ENCODE measurements around the gene NRG3.

The NRG3 gene

DNA sequence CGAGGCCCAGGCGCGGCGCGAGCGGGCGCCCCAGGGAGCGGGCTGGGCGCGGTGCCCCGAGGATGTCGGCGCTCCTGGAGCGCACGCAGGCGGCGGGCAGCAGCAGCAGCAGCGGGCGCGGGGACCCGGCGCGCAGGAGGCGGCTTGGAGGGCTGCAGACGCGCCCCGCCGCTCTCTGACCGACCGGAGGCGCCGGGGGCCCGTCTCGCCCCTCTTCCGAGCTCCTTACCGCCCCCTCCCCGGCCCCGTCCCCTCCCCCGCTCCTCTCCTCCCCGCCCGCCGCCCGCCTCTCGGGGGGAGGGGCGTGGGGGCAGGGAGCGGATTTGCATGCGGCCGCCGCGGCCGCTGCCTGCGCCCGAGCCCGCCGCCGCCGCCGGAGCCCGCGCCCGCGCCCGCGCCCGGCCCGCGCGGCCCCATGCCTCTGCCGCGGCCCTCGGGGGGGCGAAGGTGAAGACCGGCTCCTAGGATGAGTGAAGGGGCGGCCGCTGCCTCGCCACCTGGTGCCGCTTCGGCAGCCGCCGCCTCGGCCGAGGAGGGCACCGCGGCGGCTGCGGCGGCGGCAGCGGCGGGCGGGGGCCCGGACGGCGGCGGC lies at the start of gene NRG3:
Gene NRG3, plus strand, starts transcription at position 320 of the 592 bp plus-strand sequence.
- no peak for DNase-seq (ENCODE audit: extremely low read depth in 1 of 2, low read depth in 1 of 2)

DNA sequence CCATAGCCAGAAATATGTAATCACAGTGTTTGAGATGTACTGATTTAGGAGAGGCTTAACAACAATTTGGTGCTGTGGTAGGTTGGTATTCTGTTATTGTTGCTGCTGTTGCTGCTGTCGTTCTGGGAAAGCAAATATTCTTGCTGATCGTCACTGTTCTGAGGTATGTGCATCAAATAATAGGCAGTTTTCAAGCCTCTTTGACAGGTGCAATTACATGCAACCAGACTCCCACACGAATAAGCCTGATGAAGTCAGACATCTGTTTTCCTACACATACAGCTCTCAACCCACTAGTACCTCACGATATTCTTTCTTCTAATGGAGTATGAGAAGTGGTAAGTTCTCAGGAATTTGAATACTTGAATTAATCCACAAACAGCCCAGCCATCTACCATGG lies 46.7 kb upstream of the NRG3 start:
- no peak for DNase-seq (ENCODE audit: extremely low read depth in 1 of 2, low read depth in 1 of 2)

DNA sequence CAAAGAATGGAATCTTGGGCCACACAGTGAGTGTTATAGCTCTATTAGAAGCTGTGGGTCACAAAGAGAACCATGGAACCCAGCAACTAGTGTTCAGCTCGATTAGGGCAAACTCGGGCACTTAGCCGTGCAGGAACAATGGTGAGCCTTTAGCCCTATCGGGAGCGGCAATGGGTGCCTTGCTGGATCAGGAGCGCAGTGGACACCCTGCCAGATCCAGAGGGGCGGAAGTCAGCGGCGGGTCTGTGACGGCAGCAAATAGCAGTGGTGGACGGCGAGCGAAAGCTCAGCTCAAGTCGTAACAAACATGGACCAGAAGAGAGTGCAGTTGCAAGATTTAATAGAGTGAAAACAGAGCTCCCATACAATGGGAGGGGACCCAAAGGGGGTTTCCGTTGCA lies 43.9 kb upstream of the NRG3 start:
- DNase-seq (ENCODE audit: extremely low read depth in 1 of 2, low read depth in 1 of 2) = no peak

DNA sequence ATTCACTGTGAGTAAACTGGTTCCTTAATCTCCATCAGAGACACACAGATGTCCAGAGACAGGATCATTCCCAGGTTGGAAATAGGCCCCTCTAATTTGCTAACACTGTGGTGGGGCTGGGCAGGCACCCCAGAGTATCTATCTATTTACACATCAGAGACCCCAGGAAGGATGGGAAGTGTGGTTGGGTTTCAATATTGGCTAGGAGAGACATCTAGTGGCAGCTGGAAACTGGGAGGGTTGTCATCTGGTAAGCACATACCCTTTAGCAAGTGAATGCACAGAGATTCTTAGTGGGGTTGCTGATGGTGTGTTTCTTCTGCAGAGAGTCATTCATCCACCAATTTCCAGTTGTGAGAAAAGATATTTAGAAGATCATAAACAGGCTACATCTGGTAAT lies 36.0 kb upstream of the NRG3 start:
- DNase-seq (ENCODE audit: extremely low read depth in 1 of 2, low read depth in 1 of 2) = no peak

DNA sequence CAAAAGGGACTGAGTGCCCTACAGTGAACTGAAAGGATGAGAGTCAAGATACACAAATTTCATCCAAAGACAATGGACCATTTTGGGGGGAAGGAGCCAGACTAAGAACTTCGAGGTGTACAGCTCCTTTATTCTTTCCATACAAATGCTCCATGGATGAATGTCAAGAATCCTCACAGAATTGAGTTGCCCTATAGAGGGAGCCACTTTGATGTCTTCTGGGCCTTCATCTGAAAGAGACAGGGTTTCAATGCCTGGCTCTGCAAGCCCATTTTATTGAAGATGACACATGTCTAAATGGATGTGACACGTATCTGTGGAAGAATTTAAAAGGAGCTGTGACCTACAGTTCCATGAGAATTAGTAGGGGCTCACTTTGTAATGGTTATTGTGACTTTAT lies 32.0 kb upstream of the NRG3 start:
- no peak for DNase-seq (ENCODE audit: extremely low read depth in 1 of 2, low read depth in 1 of 2)

DNA sequence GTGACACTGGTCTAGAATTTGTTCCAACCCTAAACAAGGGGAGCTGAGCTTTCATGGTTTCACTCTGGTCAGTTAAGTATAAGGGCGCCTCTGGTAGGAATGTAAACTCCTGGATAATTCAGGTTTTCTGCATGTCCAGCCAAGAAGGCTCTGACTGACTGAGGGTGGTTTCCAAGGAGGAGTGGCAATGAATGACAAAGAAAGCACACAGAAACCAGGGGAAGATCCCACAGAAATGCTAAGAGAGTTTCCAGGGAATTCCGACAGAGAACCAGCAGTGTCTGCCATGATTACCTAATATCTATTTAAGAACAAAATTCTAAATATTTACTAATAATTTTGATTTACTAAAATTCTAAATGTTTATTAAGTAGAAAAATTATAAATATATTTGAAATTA lies 27.3 kb upstream of the NRG3 start:
- DNase-seq (ENCODE audit: extremely low read depth in 1 of 2, low read depth in 1 of 2) = no peak

DNA sequence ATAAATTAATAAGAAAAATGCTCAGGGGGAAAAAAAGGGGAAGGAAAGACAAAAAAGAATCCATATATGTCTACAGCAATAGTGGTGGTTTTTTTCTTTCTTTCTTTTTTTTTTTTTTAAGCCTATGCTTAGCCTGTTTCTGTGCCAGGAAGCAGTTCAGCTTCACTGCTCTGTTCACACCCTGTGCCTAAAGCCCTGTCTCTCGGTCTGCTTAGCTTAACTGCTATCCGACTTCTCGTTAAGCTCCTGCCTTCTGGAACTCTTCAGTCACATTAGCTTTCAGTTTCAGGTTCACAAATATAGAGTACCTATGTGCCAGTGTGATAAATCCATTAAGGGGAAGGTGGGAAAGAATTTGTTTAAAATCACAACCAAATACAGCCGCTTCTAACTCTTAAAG lies 26.5 kb upstream of the NRG3 start:
- DNase-seq (ENCODE audit: extremely low read depth in 1 of 2, low read depth in 1 of 2) = no peak

DNA sequence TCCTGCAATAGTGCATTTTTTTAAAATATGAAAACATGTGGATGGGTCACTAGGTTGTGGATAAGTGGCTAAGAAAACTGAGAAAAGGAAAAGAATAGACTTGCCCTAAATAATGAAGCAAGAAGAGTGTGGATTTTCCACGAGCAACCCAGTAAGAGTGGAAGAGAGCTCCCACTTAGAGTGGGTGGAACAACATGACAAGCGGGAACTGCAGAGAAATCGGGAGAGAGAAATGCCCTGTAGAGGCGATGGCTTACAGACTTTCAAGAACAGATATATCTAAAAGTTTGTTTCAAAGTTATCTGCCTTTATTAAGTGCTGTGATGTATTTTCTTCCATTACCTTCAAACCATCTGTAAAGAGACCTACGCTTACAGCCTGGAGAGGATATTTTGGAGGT lies 26.1 kb upstream of the NRG3 start:
- no peak for DNase-seq (ENCODE audit: extremely low read depth in 1 of 2, low read depth in 1 of 2)

DNA sequence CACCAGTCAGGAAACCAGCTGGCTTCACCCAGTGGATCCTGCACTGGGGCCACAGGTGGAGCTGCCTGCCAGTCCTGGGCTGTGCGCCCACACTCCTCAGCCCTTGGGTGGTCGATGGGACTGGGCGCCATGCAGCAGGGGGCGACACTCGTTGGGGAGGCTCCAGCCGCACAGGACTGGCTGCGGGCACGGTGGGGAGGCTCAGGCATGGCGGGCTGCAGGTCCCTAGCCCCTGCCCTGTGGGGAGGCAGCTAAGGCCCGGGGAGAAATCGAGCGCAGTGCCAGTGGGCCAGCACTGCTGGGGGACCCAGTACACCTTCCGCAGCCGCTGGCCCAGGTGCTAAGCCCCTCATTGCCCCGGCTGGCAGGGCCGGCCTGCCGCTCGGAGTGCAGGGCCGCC lies 12.4 kb upstream of the NRG3 start:
- DNase-seq (ENCODE audit: extremely low read depth in 1 of 2, low read depth in 1 of 2) = no peak

DNA sequence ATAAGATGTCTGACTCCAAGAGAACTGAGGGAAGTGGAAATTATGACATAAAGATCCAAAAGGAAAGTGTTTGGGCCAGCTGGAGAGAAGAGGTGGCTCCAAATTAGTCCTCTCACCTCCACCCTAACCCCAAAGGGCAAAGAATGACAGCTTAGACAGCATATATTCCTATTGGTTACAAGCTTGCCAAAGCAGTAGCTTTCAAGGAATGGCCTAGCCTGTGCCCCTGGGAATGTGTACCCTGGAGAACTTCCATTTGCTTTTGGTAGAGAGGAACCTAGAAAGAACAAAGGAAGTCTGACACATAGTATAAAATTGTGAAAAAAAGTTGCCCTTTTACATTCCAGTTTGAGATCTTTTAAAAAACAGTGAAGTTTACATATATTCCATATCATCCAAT lies 11.2 kb upstream of the NRG3 start:
- DNase-seq (ENCODE audit: extremely low read depth in 1 of 2, low read depth in 1 of 2) = no peak

DNA sequence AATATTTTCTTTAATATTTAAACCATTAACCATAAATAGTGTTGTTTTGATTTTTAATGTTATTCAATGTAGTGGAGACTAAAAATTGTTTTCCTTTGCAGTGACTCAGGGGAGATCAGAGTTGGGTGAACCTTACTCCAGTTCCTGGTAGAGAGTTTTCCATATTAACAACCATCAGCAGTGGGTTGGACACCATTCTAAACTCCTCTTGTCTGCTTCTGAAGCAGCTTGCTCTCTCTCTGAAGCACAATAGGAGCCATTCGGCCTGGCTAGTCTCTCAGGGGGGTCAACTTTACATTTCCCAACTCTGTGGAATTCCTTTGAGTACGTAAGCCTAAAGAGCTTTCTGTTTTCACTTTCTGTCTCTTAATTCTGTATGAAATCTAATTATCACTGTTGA lies 9.4 kb upstream of the NRG3 start:
- DNase-seq (ENCODE audit: extremely low read depth in 1 of 2, low read depth in 1 of 2) = no peak

DNA sequence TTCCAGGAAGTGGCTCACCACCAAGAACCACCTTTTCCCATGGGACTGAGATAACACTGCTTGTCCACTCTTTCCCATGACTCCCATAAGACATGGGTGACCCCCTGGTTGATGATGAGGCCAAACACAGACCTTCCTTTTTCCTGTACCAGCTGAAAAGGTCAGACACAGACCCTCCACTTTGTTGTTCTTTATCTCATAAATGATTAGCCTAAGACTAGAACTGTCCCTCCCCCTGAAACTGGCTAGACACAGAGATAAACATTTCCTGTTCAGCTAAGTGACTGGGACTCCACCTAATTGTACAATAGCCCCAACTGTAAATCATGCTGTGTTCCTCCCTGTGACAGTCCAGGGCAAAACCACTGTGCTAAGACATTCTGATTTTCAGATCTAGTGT lies 8.2 kb upstream of the NRG3 start:
- no peak for DNase-seq (ENCODE audit: extremely low read depth in 1 of 2, low read depth in 1 of 2)

DNA sequence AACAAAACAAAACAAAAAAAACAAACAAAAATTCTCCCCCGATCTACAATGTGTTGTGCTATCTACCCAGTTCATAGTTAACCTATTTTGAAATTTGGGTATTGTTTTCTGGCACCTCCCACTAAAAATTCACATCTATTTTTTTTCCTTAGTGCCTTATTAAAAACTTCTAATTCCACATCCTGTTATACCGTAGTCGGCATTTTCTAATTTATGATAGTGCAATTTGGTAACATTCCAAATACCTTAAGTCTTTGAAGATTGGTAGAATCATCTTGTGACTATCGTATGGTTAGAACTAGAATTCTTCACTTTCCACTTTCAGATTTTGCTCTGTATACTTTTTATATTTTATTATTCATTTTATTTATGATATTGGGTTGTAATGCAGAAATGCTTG lies 4.5 kb upstream of the NRG3 start:
- DNase-seq (ENCODE audit: extremely low read depth in 1 of 2, low read depth in 1 of 2) = no peak

DNA sequence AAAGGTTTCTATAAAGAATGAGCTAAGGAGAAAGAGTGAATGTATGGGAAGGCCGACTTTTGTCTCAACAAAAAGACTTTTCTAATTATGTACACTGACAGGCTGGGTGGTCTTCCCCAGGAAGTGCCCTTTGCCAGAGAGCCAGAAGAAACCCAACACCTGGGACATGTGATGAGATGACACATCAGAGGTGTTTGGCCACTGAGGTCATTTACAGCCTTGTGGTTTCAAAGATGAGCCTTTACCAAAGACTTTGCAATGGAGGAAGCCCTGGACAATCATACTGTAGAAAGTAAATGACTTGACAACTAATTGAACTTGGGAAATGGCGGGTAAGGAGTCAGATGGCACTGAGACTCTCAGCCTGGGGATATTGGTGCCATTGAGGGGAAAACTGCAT lies 3.4 kb upstream of the NRG3 start:
- DNase-seq (ENCODE audit: extremely low read depth in 1 of 2, low read depth in 1 of 2) = no peak

DNA sequence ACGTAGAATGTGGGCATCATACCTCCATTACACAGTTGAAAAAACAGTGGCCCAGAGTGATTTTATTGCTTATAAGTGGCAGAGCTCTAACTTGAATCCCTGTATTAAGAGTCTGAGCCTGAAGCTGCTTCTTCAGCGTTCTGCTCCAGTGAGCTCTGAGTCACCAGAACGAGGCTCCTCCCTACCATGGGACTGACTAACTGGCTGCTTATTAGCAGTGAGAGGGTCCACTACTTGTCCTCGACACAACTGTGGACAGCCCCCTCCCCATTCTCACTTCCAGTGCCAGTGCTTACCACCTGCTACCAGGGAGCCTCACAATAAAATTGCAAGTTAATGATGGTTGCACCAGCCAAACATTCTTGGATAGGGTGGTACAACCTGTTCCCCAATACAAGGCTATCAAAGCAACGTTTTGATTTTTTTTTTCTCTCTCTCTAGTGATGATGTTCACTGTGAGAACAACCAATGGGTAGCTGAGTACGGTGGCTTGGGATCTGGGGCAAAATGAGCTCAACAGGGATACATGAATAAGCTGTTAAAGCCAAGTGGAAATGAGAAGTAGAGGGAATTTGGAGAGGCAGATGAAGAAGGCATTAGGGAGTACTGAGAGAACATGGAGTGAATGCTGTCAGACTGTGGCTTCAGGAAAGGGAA lies 2.7 kb upstream of the NRG3 start:
- no peak for DNase-seq (ENCODE audit: extremely low read depth in 1 of 2, low read depth in 1 of 2)

DNA sequence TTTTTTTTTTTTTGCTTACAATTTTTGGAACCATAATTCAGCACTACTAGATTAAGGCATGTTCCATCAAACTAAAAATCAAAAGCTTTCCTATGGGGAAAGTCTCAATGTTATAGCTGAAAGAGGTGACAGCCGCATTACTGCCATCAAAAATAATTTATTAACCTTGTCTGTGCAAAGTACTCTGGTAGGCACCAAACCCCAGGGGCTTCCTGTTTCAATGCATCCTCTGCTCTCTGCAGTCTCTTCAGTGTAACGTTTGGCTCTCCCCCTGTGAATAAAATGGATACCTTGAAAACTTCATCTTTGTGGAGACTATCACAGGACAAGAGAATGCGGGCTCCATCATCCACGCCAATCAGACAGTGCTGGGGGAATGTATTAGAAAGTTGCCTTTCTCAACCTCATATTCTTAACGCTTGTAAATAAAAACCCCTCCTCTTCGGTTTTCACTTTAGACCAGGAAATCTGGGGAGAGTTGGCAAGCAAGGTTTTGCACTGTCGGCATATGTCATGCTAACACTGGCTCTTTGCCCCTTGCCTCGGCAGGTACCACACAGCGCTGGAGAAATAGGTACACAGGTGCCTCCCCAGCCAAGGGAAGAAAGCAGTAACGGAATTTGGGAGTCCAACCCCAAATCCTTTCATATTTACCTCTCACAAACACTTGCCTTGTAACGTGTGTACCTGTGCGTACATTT lies 1.6 kb upstream of the NRG3 start:
- DNase-seq (ENCODE audit: extremely low read depth in 1 of 2, low read depth in 1 of 2) = no peak

DNA sequence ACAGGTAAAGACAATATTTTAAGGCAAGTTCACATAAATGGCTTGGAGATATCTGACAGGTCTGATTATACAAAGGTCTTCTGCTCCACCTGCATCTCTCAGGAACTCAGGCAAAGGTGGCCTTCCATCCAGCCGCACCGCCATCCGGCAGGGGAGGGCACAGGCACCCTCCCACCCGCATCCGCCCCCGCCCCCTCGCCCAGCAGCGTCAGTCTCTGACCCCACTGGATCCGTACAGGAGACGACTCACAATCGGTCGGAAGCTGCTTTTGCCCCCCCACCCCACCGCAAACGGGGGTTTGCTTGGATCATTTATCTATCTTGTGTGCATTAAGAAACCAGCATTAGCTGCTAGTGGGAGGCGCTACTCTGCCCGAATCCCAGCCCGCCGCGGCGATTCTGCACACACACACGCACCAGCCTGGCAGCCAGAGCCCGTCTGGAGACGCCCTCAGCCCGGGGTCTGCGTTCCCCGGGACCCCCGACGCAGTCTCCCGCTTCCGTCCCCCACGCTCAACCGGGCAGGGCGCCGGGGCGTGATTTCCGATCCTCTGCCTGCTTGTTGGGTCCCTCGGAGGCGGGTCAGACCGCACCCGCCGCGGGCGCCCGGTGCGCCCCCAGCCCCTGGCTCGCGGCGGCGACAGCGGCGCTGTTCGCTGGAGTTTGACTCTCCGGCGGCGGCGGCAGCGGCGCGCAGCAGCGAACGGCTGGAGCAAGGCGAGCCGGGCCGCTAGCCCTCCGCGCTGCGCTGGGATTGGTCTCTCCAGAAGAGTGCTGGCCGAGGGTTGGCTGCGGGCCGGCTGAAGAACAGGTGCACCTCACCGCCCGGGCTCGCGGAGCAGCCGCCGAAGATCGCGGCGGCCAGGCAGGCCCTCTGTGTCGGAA lies 820 bp upstream of the NRG3 start:
- no peak for DNase-seq (ENCODE audit: extremely low read depth in 1 of 2, low read depth in 1 of 2)

DNA sequence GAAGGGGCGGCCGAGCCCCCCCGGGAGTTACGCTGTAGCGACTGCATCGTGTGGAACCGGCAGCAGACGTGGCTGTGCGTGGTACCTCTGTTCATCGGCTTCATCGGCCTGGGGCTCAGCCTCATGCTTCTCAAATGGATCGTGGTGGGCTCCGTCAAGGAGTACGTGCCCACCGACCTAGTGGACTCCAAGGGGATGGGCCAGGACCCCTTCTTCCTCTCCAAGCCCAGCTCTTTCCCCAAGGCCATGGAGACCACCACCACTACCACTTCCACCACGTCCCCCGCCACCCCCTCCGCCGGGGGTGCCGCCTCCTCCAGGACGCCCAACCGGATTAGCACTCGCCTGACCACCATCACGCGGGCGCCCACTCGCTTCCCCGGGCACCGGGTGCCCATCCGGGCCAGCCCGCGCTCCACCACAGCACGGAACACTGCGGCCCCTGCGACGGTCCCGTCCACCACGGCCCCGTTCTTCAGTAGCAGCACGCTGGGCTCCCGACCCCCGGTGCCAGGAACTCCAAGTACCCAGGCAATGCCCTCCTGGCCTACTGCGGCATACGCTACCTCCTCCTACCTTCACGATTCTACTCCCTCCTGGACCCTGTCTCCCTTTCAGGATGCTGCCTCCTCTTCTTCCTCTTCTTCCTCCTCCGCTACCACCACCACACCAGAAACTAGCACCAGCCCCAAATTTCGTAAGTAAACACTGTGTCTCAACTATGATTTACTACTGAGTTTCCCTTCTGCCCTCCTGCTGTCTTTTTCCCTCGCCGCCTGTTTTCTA lies 666 bp downstream of the NRG3 start:
- no peak for DNase-seq (ENCODE audit: extremely low read depth in 1 of 2, low read depth in 1 of 2)

DNA sequence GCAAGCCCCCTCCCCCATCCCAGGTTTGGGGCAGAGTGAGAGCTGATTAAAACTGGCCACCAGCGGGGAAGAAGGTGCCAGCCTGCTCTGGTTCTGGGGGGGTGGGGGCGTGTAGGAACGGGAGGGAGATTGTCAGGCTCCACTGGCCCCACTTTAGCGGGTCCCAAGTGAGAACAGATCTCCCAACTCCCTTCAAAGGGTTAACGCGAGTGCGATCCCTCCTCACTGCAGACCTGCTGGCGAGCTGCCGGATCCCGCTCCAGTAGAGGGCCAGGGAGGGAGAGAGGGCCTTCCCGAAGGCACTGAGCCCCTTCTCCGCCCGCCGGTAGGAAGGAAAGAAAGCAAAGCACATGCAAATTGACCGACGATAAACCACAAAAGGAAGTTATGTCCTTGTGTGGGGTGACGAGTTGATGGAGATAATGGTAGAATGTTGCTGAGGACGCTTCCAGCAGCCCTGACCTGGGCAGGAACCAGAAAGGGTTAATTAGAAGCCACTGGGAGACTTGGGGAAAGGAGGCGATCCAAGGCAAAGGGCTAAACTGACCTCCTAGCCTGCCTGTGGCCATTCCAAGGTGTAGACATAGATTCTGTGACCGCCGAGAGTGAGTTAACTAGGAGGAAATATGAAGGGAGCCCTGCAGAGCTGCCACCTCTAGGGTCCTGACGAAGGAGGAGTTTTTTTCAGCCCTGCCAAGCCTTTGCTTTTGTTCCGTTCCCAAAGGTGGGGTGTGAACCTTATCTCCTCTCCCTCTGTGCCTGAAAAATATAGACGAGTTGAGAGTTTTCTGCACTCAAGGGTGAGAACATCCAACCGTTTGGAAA lies 1.5 kb downstream of the NRG3 start:
- no peak for DNase-seq (ENCODE audit: extremely low read depth in 1 of 2, low read depth in 1 of 2)

DNA sequence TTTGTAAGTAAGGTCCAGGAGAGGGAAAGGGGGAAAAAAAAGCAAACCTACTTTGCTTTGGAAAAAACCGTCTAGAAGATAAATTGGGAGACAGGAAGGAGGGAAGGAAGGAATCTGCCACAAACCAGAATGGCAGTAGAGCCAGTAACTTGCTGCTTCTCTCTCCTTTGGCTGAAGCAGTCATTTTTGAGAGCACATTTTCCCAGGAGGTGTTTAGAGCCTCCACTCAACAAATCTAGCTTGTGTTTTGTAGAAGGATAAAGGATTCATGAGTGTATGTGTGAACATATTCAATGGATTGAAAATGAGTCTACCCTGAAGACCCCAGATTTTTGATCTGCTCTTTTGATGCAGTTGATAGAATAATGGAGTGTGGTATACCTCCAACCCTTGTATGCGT lies 2.6 kb downstream of the NRG3 start:
- DNase-seq (ENCODE audit: extremely low read depth in 1 of 2, low read depth in 1 of 2) = no peak
